NCI-H2171 treated with DMSO at 0.1 percent for 48 hours (cell line): ENCODE results near the gene SELENOK.
A peak's percentile ranks its signal among the peaks of the same experiment; 100 is the strongest.
"Not testable (repeated sequence)": the region's sequence is repeated elsewhere in the genome, so short reads cannot be mapped to it uniquely, and the experiment has no call there.

Experiments used
- DNase-seq: peaks from one replicate; lab custom pipeline; 2025; lab: John Stamatoyannopoulos, UW

Gene SELENOK

DNA sequence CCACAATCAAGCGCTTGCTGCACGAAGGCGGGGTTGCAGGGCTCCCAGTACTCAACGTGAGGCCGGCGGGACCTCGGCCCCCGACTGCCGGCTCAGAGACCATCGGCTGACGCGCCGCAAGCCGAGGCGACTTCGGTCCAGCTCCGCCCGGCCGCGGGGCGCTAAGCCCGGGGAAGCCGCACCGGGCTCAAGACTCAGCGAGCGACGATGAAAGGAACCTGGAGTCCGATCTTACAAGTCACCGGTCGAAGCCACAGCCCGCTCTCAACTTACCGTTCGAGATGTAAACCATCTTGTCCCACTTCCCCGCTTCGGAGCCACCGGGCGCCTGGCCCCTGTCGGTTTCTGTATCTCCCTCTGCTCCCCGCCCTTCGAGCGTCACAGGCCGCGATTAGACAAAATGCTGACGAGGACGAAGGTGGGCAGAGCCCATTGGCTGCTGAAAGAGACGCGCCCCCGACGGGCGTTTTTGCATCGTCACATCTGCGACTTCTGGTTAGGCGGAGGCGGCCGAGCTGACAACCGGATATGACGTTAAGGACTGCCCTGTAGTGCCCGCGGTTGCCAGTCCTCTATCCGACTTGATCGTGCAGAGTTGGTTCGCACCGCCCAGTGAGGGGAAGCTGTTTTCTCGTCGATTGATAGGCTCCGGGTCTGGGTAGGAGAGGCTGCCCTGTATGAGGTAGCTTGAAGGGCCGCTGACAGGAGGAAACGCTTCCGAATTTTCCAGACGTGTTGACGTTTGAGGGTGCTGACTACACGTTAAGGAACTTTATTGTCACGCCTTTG is at the start of gene SELENOK:
TSS of gene SELENOK (minus strand) at position 363 of the 789 bp plus-strand sequence.
- peak; percentile 94 for DNase-seq

GRCh38 chr3:53941184-53941583 is 49.5 kb upstream of the SELENOK start:
- no peak for DNase-seq

GRCh38 chr3:53940623-53941022 is 49.0 kb upstream of the SELENOK start:
- DNase-seq: no peak

GRCh38 chr3:53939813-53940212 is 48.2 kb upstream of the SELENOK start:
- DNase-seq: no peak

GRCh38 chr3:53939086-53939582 is 47.5 kb upstream of the SELENOK start:
- DNase-seq: no peak

GRCh38 chr3:53938645-53939044 is 47.0 kb upstream of the SELENOK start:
- DNase-seq: peak; percentile 59

DNA sequence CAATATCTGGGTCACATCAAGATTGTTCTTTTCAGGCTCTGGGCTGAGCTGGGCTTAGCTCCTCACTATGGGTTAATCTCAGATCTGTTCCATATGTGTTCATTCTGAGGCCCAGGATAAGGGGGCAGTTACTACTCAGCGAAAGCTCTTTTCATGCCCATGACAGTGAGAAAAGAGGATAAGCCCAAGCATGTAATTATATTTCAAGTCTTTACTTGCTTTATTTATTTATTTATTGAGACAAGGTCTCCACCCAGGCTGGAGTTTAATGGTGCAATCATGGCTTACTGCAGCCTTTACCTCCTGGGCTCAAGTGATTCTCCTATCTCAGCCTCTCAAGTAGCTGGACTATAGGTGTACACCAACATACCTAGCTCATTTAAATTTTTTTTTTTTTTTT is 44.7 kb upstream of the SELENOK start:
- no peak for DNase-seq

- no peak for DNase-seq
These were observed 43.7 kb upstream of the SELENOK start for GRCh38 chr3:53935283-53935901.

GRCh38 chr3:53927208-53927872 is 35.7 kb upstream of the SELENOK start:
- DNase-seq: not testable (repeated sequence)

- DNase-seq: no peak
These were observed 29.6 kb upstream of the SELENOK start for GRCh38 chr3:53921296-53921695.

GRCh38 chr3:53919741-53920140 is 28.1 kb upstream of the SELENOK start:
- no peak for DNase-seq

GRCh38 chr3:53913401-53913800 is 21.7 kb upstream of the SELENOK start:
- DNase-seq: no peak

GRCh38 chr3:53902711-53903110 is 11.1 kb upstream of the SELENOK start:
- DNase-seq: no peak

- no peak for DNase-seq
These were observed 10.4 kb upstream of the SELENOK start for GRCh38 chr3:53902067-53902466.

DNA sequence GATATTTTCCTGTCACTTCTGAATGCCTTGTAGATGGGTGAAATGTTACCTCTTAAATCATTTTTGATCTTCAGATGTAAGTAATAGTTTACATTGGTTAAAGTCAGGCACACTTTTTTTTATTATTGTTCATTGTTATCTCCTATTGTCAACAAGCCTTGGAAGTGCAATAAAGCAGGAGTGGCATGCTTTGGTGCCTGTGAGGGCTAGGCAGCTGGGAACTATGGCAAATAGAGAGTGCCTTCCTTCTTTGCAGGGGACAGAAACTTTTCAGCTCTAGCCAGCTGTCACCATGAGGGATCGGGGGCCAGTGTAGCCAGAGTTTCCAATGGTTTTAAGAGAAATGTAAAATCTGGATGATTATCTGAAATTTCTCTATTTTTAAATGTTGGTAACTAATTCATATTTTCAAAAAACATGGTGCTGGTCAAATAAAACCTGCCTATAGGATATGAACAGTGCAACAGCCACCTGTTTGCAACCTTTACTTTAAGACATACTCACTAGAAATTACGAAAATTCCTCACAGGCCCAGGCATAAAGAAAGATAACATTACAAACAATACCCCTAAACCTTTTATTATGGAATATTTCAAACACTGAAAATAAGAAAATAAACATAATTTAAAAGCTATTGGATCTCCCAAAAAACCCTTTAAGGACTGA is 9.1 kb upstream of the SELENOK start:
- no peak for DNase-seq

DNA sequence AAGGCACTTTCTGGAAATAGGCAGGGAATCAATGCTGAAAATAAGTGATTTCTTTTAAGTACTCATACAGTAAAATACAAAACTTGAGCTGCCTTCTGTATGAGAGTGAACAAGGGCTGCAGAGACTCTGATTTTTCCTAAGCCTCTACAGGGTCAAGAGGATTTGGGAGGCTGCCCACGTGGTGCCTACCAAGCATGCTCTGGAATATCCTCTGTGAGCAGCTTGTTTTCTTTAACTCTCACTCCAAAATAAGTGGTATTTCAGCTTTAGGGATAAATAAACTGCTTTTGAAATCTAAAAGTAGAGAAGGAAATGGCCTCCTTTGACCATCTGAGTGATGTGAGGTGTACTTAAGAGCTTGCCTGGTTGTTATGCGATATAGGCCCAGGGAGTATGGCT is 8.1 kb upstream of the SELENOK start:
- no peak for DNase-seq

DNA sequence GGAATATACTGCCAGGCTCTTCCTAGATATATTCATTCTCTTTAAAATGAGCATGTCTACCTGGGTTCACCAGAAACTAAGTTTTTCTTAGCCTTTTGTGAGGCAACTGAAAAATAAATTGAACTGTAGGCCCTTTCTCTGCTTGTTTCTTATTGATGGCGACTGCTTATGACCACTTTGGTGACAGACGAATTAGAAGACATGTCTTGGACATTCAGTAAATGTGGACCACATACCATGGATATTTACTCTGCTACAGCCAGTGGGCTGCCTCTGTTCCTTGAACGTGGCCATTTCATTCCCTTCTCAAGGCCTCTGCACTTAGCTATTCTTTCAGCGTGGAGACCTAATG is 603 bp upstream of the SELENOK start:
- no peak for DNase-seq

DNA sequence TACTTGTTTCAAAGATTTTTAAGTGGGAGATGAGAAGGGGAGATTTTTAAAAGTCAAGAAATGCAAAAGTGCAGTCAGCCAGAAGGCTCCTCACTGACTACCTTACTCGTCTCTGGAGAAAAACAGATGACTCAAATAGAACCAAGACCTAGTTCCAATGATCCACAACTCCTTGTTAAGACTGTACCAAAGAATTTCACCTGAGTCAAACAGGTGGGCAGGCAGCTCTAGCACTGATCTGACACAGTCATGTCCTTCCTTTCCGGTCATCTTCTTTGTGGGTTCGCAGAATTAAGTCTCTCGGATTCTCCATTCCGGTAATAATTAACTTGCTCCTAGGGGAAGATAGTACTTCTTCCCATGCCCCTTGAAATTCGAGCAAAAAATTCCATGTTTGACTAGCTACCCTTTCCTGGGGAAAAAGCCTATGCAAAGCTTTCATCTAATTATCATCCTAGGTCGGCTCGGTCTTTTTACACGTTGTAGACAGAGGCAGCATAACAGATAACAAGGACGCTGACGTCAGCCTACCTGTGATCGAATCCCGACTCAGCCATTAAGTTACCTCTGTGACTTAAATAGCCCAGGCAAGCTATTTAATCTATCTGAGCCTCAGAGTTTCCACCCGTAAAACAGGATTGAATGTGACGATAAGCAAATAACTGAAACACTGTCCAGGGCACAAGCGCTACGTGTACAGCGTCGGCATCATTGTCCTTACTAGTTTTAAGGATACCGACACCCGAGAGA is 758 bp downstream of the SELENOK start:
- no peak for DNase-seq

DNA sequence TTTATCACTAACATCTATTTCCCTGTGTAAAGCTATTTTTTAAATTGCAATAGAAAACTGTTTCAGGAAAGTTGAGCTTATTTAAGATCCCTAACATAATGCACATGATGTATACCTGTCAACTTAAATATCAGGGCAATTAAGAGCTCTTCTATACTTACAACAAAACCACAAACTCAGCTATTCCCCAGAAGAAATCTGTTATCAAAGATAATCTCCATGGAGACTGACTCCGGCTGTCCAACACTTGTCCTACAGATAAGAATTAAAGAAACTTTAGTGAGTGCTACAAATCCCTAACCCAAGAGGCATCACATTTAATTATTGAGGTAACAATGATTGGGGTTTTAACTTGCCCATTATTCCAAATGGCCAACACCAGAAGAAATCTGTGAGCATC is 3.4 kb downstream of the SELENOK start:
- no peak for DNase-seq

- DNase-seq: no peak
These were observed 4.2 kb downstream of the SELENOK start for GRCh38 chr3:53887446-53887845.

DNA sequence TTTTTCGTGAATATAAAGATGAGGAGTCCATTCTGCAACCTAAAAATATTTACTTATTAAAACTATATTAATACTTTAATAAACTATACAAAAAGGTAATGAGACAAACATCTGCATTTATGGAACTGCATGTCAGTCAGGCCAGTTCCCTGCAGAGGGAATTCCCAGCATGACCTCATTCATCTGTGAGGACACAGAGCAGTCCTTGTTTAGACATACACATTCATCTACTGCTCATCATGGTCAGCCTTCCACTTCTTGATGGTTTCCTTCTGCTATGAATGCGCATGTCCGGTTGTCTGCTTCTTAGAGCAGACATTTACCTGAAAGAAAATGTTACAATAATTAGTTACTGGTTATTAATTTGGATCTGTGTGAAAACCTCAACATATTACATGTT is 6.4 kb downstream of the SELENOK start:
- DNase-seq: no peak

DNA sequence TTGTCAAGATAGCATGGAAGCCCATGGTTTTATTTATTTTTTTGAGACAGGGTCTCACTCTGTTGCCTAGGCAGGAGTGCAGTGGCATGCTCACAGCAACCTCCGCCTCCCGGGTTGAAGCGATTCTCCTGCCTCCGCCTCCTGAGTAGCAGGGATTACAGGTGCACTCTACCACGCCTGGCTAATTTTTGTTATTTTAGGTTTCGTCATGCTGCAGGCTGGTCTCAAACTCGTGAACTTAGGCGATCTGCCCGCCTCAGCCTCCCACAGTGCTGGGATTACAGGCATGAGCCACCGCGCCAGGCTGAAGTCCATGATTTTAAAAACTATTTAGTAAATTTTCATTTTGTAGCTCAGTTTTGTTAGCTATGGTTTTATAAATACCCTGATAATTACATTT is 7.0 kb downstream of the SELENOK start:
- no peak for DNase-seq
